ENCODE results near the gene LRMDA.

GRCh38 chr10:76456197-76456596 is 1024.8 kb downstream of the LRMDA start:
- TF ChIP-seq, protein P1, sequence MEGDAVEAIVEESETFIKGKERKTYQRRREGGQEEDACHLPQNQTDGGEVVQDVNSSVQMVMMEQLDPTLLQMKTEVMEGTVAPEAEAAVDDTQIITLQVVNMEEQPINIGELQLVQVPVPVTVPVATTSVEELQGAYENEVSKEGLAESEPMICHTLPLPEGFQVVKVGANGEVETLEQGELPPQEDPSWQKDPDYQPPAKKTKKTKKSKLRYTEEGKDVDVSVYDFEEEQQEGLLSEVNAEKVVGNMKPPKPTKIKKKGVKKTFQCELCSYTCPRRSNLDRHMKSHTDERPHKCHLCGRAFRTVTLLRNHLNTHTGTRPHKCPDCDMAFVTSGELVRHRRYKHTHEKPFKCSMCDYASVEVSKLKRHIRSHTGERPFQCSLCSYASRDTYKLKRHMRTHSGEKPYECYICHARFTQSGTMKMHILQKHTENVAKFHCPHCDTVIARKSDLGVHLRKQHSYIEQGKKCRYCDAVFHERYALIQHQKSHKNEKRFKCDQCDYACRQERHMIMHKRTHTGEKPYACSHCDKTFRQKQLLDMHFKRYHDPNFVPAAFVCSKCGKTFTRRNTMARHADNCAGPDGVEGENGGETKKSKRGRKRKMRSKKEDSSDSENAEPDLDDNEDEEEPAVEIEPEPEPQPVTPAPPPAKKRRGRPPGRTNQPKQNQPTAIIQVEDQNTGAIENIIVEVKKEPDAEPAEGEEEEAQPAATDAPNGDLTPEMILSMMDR (IDR thresholded peaks at IDR 0.05), result no peak
- TF ChIP-seq POLR2A (IDR thresholded peaks at IDR 0.05) (no peak), EP300 (IDR thresholded peaks at IDR 0.05; ENCODE audit: low read depth) (no peak), POLR2AphosphoS5 (IDR thresholded peaks at IDR 0.05) (no peak)

Data from transverse colon (tissue), 4 donors.